Tongue (tissue), 2 donors: ENCODE results near the gene PCNT. TPM values are rescaled to one million over a fixed set of nuclear protein-coding genes. Genes with fewer than 3 reads are reported as not detected.
"Not testable (repeated sequence)": the region's sequence is repeated elsewhere in the genome, so short reads cannot be mapped to it uniquely, and the experiment has no call there.

Experiments
- DNase-seq: peaks from one replicate; pipeline ENCODE4 v3.0.0-alpha.2; 2015
- total RNA-seq: library from RNA; depleted of rRNA; stranded (reverse); fragments of >200 nt; gene quantifications from one replicate; pipeline ENCODE4 v1.2.3, GENCODE V29; 2014

Gene PCNT
- total RNA-seq, 1 donor from 2014 or later: 149 TPM

GRCh38 chr21:46362946-46363345 is 39.0 kb downstream of the PCNT start:
- no peak for DNase-seq

DNA sequence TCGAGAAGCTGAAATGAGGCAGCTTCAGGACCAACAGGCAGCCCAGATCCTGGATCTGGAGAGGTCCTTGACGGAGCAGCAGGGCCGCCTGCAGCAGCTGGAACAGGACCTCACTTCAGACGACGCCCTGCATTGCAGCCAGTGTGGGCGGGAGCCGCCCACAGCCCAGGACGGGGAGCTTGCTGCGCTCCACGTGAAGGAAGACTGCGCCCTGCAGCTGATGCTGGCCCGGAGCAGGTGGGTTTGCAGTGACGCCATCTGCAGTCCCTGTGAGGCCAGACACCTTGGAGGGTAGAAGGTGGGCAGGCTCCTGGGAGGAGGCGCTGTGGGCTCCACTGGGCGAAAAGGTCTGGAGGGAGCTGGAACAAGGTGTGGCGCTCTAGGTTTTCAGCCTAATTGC is 39.7 kb downstream of the PCNT start:
- no peak for DNase-seq

GRCh38 chr21:46366091-46366490 is 42.1 kb downstream of the PCNT start:
- no peak for DNase-seq

DNA sequence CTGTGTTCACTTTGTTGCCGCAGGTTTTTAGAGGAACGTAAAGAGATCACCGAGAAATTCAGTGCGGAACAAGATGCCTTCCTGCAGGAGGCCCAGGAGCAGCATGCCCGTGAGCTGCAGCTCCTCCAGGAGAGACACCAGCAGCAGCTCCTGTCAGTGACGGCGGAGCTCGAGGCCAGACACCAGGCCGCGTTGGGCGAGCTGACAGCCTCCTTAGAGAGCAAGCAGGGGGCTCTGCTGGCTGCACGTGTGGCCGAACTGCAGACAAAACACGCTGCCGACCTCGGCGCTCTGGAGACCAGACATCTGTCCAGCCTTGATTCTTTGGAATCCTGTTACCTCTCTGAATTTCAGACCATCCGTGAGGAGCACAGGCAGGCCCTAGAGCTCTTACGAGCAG is 42.6 kb downstream of the PCNT start:
- DNase-seq: no peak

- no peak for DNase-seq
Observed at GRCh38 chr21:46366966-46367365, 43.0 kb downstream of the PCNT start.

GRCh38 chr21:46368533-46369285 is 44.8 kb downstream of the PCNT start:
- DNase-seq: no peak

- DNase-seq: no peak
Observed at GRCh38 chr21:46369520-46370235, 45.7 kb downstream of the PCNT start.

DNA sequence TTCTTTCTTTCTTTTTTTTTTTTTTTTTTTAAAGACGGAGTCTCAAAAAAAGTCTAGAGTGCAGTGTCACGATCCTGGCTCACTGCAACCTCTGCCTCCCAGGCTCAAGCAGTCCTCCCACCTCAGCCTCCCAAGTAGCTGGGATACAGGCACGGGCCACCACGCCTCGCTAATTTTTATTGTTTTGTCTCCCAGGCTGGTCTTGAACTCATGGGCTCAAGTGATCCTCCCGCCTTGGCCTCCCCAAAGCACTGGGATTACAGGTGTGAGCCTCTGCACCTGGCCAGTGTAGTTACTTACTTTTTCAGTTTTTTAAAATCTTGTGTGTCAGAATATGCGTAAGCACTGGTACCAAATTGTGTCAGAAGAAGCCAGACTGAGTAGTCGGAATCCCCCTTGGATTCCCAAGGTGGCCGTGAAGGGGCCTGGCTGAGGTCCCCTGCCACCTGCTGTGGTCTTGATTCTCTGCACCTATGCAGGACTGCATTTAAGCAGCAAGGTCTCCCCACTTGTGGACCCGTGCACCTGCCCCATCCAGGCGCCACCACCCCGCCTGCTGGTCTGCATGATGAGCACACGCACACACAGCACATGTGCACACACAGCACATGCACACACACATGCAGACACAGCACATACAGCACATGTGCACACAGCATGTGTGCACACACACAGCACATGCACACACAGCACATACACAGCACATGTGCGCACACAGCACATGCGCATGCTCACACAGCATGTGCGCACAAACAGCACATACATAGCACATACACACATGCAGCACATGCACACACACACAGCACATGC is 47.5 kb downstream of the PCNT start:
- no peak for DNase-seq

DNA sequence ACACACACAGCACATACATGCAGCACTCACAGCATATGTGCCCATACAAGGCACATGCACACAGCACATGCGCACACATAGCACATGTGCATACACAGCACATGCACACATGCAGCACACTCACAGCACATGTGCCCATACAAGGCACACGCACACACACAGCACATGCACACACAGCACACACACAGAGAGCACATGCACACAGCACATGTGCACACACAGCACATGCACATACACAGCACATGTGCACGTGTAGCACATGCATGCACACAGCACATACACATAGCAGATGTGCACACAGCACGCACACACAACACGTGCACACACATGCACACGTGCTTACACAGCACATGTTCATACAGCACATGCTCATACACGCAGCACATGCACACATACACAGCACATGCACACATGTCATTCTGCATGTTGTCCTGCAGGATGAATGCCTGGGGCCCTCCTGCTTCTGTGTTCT is 48.1 kb downstream of the PCNT start:
- no peak for DNase-seq

GRCh38 chr21:46372947-46373346 is 49.0 kb downstream of the PCNT start:
- not testable (repeated sequence) for DNase-seq

DNA sequence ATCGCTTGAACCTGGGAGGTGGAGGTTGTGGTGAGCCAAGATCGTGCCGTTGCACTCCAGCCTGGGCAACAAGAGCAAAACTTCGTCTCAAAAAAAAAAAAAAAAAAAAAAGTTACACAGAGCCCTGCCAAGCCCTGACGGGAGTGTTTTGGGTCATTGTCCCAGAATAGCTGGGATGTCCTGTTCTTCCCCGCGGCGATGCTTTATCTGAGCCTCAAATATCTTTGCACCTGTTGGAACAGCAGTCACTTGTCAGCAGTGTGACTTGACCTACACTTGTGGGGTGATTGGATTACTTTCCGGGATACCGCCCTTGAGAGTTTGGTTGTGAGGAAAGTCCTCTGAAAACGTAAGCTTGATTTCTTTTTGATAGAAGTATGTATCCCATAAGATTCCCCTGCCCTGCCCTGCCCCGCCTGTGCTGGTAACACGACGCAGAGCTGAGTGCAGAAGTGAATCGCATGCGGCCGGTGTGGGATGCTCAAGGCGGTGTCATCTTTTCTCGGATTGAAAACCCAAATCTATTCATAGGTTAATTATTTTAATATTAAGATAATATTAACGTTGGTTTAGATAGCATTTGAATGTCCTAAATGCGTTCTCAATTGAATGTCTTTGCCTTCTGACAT is 50.9 kb downstream of the PCNT start:
- DNase-seq: peak; percentile 91

- peak; percentile 34 for DNase-seq
Observed at GRCh38 chr21:46375560-46376230, 51.7 kb downstream of the PCNT start.

- no peak for DNase-seq
Observed at GRCh38 chr21:46376231-46376628, 52.3 kb downstream of the PCNT start.

DNA sequence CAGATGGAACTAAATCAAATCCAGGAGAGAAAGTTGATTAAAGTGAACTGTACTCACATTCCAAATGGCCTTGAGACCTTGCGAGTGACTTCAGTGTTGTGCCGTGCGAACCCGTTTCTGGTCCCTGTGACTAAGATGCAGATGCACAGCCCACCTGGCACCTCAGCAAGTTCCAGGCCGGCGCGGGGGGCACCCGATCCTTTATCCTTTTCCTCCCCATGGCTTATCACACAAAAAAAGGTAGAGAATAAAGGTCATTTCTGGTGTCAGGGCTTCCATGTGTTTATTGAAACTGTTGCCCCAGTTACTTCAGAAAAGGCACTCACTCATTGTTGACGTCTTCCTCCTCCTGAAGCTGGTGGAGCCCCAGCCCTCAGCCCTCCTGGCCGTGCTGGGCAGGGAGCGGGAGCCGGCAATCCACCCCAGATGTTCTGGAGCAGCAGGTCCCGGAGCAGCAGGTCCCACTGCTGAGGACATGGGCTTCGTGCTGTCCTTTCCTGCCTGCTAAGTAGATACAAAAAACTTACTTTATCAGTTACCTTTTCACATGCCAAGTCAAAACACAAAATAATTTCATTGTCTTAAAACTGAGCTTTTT is 53.0 kb downstream of the PCNT start:
- DNase-seq: no peak

DNA sequence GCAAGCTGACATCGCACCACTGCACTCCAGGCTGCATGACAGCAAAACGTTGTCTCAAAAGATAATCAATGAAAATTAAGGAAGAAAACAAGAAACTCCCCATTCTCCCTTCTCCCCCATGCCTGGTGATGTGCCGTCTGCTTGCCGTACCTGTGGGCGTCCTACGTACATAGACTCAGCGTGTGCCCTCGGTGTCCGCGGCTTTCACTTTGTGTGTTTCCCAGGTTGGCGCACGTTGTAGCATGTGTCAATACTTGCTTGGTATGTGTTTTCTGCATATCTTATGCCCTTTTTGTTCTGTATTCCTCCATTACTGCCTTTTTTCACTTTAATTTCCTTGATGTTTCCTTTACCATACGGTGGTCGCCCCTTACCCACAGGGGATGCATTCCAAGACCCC is 53.8 kb downstream of the PCNT start:
- DNase-seq: no peak

DNA sequence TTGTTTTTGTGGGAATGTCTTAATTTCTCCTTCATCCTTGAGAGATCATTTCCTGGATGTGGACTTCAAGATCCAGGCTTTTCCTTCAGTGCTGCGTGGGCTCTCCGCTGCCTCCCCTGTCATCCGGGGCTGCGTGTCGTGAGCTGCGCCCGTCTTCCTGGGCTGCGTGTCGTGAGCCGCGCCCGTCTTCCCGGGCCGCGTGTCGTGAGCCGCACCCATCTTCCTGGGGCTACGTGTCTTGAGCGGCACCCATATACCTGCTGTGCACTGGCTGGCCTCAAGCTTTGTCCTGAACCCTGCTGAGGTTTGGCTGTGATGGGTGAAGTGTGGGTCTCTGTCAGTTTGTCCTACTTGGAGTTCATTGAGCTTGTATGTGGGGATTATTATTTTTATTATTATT is 55.1 kb downstream of the PCNT start:
- no peak for DNase-seq

- no peak for DNase-seq
Observed at GRCh38 chr21:46379691-46380090, 55.7 kb downstream of the PCNT start.

DNA sequence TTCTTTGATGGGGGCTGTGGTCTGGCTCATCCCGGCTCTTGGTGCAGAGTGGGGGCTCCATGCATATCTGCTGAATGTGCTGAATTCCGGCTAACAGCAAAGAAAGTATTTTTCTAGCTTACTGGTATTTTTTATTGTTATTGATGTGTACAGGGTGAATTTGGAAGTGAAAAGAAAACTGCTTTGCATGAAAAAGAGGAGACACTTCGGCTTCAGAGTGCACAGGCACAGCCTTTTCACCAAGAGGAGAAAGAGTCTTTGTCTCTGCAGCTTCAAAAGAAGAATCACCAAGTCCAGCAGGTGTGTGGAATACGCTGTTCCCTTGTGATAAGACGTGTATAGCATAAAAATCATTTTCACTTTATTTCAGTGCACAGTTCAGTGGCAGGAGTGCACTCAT is 57.6 kb downstream of the PCNT start:
- DNase-seq: no peak

- no peak for DNase-seq
Observed at GRCh38 chr21:46384556-46384955, 60.6 kb downstream of the PCNT start.

DNA sequence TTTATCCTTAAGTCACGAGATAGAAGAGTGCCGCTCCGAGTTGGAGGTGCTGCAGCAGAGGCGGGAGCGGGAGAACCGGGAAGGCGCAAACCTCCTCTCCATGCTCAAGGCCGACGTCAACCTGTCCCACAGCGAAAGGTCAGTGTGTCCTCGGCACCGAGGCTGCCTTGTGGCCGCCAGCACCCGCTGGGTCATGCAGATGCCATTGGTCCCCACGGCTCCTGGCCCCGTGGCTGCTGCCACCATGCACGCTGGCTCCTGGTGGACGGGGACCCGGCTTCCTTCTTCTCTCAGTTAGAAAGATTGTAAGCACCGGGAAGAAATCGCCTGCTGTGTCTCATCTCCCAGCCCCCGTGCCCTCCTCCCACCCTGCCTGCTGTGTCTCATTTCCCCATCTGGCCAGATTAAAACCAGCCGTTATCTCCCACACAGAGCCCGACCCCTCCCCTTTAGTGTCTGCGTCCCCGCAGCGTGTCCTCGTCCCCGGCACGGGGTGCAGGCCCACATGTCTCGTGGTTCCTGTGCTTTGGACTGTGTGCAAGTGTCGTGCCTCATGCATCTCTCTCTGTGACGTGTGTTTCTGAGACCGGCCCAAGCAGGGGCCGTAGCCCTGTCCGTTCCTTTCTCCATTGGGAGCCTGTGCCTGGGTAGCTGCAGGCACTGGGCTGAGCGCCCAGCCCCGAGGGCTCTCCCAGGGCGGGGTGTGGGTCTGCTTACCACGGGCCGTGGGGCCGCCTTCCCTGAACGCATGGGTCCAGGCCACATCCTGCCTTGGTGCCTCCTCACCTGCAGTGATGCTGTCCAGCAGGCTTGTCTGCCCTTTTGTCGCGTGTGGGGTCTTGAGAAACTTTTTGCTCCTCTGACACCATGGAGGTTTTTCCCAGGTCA is 62.1 kb downstream of the PCNT start:
- DNase-seq: no peak

DNA sequence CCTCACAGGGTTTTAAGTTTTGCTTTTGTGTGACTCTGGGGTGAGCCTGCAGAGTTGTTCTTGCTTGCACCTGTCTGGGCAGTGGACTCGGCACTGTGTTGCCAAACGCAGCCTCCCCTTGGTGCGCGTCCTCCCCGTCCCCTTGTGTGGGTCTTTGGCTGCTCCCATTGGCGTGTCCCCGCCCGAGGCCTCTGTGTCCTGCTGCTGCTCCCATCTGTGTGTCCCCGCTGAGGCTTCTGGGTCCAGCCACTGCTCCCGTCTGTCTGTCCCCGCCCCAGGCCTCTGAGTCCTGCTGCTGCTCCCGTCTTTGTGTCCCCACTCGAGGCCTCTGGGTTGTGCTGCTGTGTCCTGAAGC is 62.8 kb downstream of the PCNT start:
- peak; percentile 20 for DNase-seq
